AG04450 (cell line): ENCODE results near the gene TRAF4. TPM values are rescaled to one million over a fixed set of nuclear protein-coding genes. Genes with fewer than 3 reads are reported as not detected.

Experiments used
- CTCF ChIA-PET: fragments of 300-600, 350-600 bp; formaldehyde crosslinking; extraction: SDS; loops from one replicate; lab custom pipeline; 2022; ENCODE audit warnings: antibody characterized with exemption, inconsistent platforms; lab: Charles Lee
- POLR2A ChIA-PET: fragments of 350-600 bp; formaldehyde crosslinking; extraction: SDS; loops from one replicate; lab custom pipeline; 2021; ENCODE audit warnings: antibody characterized with exemption, inconsistent platforms; lab: Yijun Ruan, JAX
- DNase-seq: peaks from one replicate; pipeline ENCODE4 v3.0.0-alpha.2; 2011; ENCODE audit warnings: low read depth, low spot score
- H3K27ac ChIP-seq: one replicate; pipeline ENCODE4 v1.5.1; 2012; ENCODE audit warnings: low read depth, low read length, control low read depth
- H3K27me3 ChIP-seq: one replicate; pipeline ENCODE4 v1.6.0; 2012; ENCODE audit warnings: low read length; ENCODE audit not compliant: control insufficient read depth, insufficient read depth
- H3K4me3 ChIP-seq: 2 replicates; pipeline ENCODE4 v1.5.1; 2011; ENCODE audit warnings: mild to moderate bottlenecking, low read depth, low read length, control low read depth
- H3K9me3 ChIP-seq: 2 replicates; pipeline ENCODE4 v1.5.1; 2012; ENCODE audit warnings: low read length; ENCODE audit not compliant: control insufficient read depth, insufficient read depth
- polyA plus RNA-seq: library from polyadenylated mRNA; depleted of rRNA; stranded (reverse); fragments of >200 nt; gene quantifications from 2 replicates; pipeline ENCODE4 v1.2.3, GENCODE V29; 2011
- TF ChIP-seq, protein P1 (sequence below): IDR thresholded peaks from 2 replicates; pipeline ENCODE4 v1.5.1; 2011; ENCODE audit warnings: low read depth, low read length, control low read depth, inconsistent platforms

The TRAF4 gene
- polyA plus RNA-seq, 1 experiment, result 26.1 TPM

DNA sequence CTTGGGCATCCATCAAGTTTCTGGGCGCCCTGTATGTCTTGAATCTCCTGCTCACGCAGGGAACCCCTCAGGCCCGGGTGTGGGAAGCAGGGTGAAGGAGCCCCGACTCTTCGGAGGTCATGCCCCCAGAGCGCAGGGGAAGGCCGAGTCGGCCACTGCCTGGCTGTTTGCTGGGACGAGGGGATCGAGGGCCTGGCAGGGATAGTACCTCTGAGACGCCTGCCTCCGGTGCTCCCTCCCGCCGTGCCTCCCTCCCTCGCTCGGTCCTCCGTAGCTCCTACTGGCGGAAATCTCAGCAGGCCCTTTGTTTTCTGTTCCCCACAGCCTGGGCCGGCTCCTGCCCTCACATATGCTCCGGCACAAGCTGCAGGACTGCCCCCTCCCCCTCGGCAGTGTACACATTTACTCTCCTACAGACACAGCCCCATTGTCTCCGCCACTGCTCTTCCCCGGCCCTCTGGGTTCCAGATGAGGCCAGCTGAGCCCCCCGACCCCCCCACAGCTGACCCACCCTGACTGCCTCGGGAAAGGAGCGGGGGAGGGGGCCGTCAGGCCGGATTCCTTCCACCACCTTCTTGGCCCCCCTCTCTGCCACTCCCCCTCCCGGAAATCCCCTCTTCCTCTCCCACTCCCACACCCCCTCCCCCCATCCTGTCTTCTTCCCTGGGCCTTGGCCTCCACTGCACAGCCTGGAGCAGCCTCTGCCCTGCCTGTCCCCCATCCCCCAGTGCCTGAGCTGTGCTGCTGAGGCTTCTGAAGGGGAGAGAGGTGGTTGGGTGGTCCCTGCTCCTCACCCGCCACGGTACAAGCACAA lies 1.4 kb downstream of the TRAF4 start:
- no peak for DNase-seq
- CTCF ChIA-PET, result interaction anchor here (2.3 to 15.1 kb wide), 2 partner anchors 18 to 19 kb away, joined by 7 to 193 read pairs; partner anchors contain the start of genes NEK8 and TLCD1
- POLR2A ChIA-PET, result interaction anchor here (1.4 to 6.6 kb wide), 4 partner anchors 18 to 207 kb away, joined by 5 to 93 read pairs (median 6); partner anchors contain the start of genes NEK8, PROCA1, RPL23A and TLCD1
- Histone ChIP-seq H3K4me3 (peak overlapping the region; percentile 88), H3K27me3 (no peaks in the 10 kb centered on the region), H3K27ac (peak overlapping the region; percentile 90), H3K9me3 (peaks cover 3% of the 10 kb centered on the region; the same call in 1 of the 2 replicates)
- TF ChIP-seq, protein P1, sequence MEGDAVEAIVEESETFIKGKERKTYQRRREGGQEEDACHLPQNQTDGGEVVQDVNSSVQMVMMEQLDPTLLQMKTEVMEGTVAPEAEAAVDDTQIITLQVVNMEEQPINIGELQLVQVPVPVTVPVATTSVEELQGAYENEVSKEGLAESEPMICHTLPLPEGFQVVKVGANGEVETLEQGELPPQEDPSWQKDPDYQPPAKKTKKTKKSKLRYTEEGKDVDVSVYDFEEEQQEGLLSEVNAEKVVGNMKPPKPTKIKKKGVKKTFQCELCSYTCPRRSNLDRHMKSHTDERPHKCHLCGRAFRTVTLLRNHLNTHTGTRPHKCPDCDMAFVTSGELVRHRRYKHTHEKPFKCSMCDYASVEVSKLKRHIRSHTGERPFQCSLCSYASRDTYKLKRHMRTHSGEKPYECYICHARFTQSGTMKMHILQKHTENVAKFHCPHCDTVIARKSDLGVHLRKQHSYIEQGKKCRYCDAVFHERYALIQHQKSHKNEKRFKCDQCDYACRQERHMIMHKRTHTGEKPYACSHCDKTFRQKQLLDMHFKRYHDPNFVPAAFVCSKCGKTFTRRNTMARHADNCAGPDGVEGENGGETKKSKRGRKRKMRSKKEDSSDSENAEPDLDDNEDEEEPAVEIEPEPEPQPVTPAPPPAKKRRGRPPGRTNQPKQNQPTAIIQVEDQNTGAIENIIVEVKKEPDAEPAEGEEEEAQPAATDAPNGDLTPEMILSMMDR, result no peak

DNA sequence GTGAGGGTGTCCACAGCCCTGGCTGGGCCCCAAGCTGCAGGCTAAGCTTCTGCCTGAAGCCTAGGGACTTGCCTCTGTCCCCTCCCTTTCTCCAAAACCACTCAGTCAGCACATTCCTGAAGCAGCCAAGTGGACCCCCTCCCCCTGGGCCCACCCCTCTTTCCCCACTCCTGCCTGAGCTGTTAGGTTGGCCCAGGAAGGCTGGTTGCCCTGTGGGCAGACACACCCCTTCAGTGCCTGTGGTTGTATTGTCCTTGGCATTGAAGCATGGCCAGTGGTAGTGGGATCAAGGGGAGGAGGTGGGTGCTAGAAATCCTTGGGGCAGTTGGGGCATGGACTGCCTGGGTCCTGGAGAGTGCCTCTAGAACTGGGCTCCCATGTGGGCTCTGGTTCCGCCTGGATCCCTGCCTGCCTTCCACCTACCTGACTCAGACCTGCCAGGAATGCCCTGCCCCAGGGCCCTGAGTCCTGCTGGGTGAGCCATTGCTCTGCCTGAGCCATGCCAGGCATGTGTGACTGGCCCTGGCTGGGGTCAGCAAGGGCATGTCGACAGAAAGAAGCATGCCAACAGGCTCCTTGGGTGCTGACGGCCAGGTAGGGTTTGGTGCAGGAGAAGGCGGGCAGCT lies 2.1 kb downstream of the TRAF4 start:
- TF ChIP-seq, protein P1, result no peak
- Histone ChIP-seq H3K27ac (peak overlapping the region; percentile 21), H3K27me3 (no peaks in the 10 kb centered on the region), H3K4me3 (peak overlapping the region; percentile 88), H3K9me3 (no peaks in the 10 kb centered on the region; the same call in 1 of the 2 replicates)
- POLR2A ChIA-PET, result interaction anchor here (1.5 to 6.6 kb wide), 3 partner anchors 19 to 206 kb away, joined by 5 to 93 read pairs (median 8); partner anchors contain the start of genes NEK8, RPL23A and TLCD1
- no peak for DNase-seq
- CTCF ChIA-PET, result interaction anchor here (0.6 to 15.1 kb wide), 4 partner anchors 18 to 99 kb away, joined by 3 to 193 read pairs (median 6); partner anchors contain the start of genes NEK8 and TLCD1

DNA sequence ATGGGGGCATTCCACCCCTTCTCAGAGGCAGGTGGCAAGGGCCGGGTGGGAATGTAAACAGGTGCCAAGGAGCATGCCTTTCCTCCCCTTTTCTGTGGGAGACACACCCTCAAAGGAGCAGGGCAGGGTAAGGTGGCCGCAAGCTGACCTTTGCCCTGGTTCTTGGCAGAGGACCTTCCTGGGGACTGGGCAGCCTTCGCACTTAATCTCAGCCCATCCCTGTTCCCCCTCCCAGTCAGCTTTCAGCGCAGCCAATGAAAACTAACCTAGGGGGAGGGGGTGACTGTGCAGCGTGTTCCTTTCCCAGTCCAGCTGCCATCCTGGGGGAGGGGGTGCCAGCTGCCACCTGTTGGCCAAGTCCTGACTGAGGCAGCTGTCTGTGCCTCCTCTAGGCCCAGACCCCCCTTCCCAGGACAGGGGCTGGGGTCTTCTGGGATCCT lies 2.8 kb downstream of the TRAF4 start:
- POLR2A ChIA-PET, result interaction anchor here (1.2 to 6.6 kb wide), 3 partner anchors 20 to 205 kb away, joined by 3 to 93 read pairs (median 5); partner anchors contain the start of genes NEK8, RPL23A and TLCD1
- Histone ChIP-seq H3K9me3 (no peaks in the 10 kb centered on the region; the same call in 1 of the 2 replicates), H3K27ac (peak overlapping the region; percentile 31), H3K27me3 (no peaks in the 10 kb centered on the region), H3K4me3 (peak overlapping the region; percentile 88)
- CTCF ChIA-PET, result interaction anchor here (0.6 to 15.1 kb wide), 4 partner anchors 17 to 100 kb away, joined by 3 to 193 read pairs (median 6); partner anchors contain the start of genes NEK8 and TLCD1
- DNase-seq, result no peak
- TF ChIP-seq, protein P1, result no peak

DNA sequence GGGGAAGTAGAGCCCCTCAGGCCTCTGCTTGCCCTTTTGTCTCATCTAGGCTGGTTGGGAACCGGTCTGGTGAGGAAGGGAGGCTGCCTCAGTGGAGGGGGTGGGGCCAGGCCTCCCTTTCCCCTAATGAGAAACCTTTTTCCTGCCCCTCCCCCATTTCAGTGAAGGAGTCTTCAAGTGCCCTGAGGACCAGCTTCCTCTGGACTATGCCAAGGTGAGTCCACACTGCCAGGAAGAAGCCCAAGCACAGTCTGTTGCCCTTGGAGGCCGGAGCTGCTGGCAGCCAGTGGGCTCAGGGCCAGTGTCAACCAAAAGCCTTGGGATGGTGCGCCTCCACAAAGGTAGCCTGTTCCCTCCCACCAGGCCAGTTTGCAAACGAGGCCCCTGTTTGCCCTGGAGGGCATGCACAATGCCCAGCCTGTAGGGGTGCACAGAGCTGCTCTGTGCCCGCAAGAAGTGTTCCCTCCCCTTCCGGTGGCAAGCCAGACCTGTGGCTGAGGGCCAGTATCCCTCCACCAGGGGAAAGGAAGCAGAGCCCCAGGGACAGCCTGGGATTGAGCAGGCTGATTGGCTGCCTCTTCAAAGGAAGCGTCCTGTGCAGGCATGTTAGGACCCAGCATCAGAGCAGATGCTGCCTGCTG lies 3.4 kb downstream of the TRAF4 start:
- CTCF ChIA-PET, result interaction anchor here (1.5 to 15.1 kb wide), 3 partner anchors 17 to 100 kb away, joined by 3 to 193 read pairs (median 7); partner anchors contain the start of genes NEK8 and TLCD1
- peak overlapping the region; percentile 88; the same call in 1 of the 2 replicates for H3K4me3 ChIP-seq

More for the DNA sequence above, 3.4 kb downstream of the TRAF4 start:
- TF ChIP-seq, protein P1, result no peak
- DNase-seq, result no peak
- Histone ChIP-seq H3K27me3 (no peaks in the 10 kb centered on the region), H3K27ac (peak overlapping the region; percentile 31), H3K9me3 (no peaks in the 10 kb centered on the region; the same call in 1 of the 2 replicates)
- POLR2A ChIA-PET, result interaction anchor here (0.6 to 6.6 kb wide), 3 partner anchors 20 to 95 kb away, joined by 3 to 93 read pairs (median 4); partner anchors contain the start of genes FAM222B, NEK8, RPL23A and TLCD1
